ENCODE measurements around the gene PRKCE.

Gene PRKCE

GRCh38 chr2:45946023-45946422 lies 294.5 kb downstream of the PRKCE start:
- Histone ChIP-seq H3K27me3 (ENCODE audit: control insufficient read depth, insufficient read depth, low read length, poor library complexity, severe bottlenecking) (no peaks in the 10 kb centered on the region), H3K27ac (ENCODE audit: insufficient read depth, low read depth, low read length, poor library complexity, severe bottlenecking) (no peak overlapping the region), H3K9me3 (ENCODE audit: control insufficient read depth, low read length) (no peaks in the 10 kb centered on the region), H3K4me1 (ENCODE audit: control insufficient read depth, insufficient read depth, low read length) (peaks cover 5% of the 10 kb centered on the region), H3K36me3 (ENCODE audit: control insufficient read depth, insufficient read depth, low read length) (no peaks in the 10 kb centered on the region), H3K4me3 (ENCODE audit: insufficient read depth, low read depth, low read length) (no peak overlapping the region)
- 90 to 97% methylated on average over 3 of the region's 3 CpGs for WGBS, 2 experiments

GRCh38 chr2:45950606-45951005 lies 299.1 kb downstream of the PRKCE start:
- H3K9me3 ChIP-seq (ENCODE audit: control insufficient read depth, low read length) = no peaks in the 10 kb centered on the region
- no peak overlapping the region for H3K4me3 ChIP-seq (ENCODE audit: insufficient read depth, low read depth, low read length)
- no peaks in the 10 kb centered on the region for H3K4me1 ChIP-seq (ENCODE audit: control insufficient read depth, insufficient read depth, low read length)
- H3K27me3 ChIP-seq (ENCODE audit: control insufficient read depth, insufficient read depth, low read length, poor library complexity, severe bottlenecking) = no peaks in the 10 kb centered on the region
- H3K27ac ChIP-seq (ENCODE audit: insufficient read depth, low read depth, low read length, poor library complexity, severe bottlenecking) = no peak overlapping the region
- H3K36me3 ChIP-seq (ENCODE audit: control insufficient read depth, insufficient read depth, low read length) = no peaks in the 10 kb centered on the region
- 95 to 97% methylated on average over 5 of the region's 5 CpGs for WGBS, 2 experiments

GRCh38 chr2:45951025-45951727 lies 299.7 kb downstream of the PRKCE start:
- no peaks in the 10 kb centered on the region for H3K36me3 ChIP-seq (ENCODE audit: control insufficient read depth, insufficient read depth, low read length)
- H3K9me3 ChIP-seq (ENCODE audit: control insufficient read depth, low read length) = no peaks in the 10 kb centered on the region
- H3K27ac ChIP-seq (ENCODE audit: insufficient read depth, low read depth, low read length, poor library complexity, severe bottlenecking) = no peak overlapping the region
- H3K4me1 ChIP-seq (ENCODE audit: control insufficient read depth, insufficient read depth, low read length) = no peaks in the 10 kb centered on the region
- no peaks in the 10 kb centered on the region for H3K27me3 ChIP-seq (ENCODE audit: control insufficient read depth, insufficient read depth, low read length, poor library complexity, severe bottlenecking)
- no peak overlapping the region for H3K4me3 ChIP-seq (ENCODE audit: insufficient read depth, low read depth, low read length)
- WGBS, 2 experiments = 92 to 97% methylated on average over 7 of the region's 7 CpGs

GRCh38 chr2:45952591-45952990 lies 301.1 kb downstream of the PRKCE start:
- no peak overlapping the region for H3K4me3 ChIP-seq (ENCODE audit: insufficient read depth, low read depth, low read length)
- H3K9me3 ChIP-seq (ENCODE audit: control insufficient read depth, low read length) = no peaks in the 10 kb centered on the region
- no peaks in the 10 kb centered on the region for H3K36me3 ChIP-seq (ENCODE audit: control insufficient read depth, insufficient read depth, low read length)
- 96 to 97% methylated on average over 3 to 4 of the region's 4 CpGs for WGBS, 2 experiments
- no peak overlapping the region for H3K27ac ChIP-seq (ENCODE audit: insufficient read depth, low read depth, low read length, poor library complexity, severe bottlenecking)
- H3K27me3 ChIP-seq (ENCODE audit: control insufficient read depth, insufficient read depth, low read length, poor library complexity, severe bottlenecking) = no peaks in the 10 kb centered on the region
- no peaks in the 10 kb centered on the region for H3K4me1 ChIP-seq (ENCODE audit: control insufficient read depth, insufficient read depth, low read length)

GRCh38 chr2:45953376-45954027 lies 302.0 kb downstream of the PRKCE start:
- Histone ChIP-seq H3K4me1 (ENCODE audit: control insufficient read depth, insufficient read depth, low read length) (no peaks in the 10 kb centered on the region), H3K9me3 (ENCODE audit: control insufficient read depth, low read length) (no peaks in the 10 kb centered on the region), H3K4me3 (ENCODE audit: insufficient read depth, low read depth, low read length) (no peak overlapping the region), H3K27ac (ENCODE audit: insufficient read depth, low read depth, low read length, poor library complexity, severe bottlenecking) (no peak overlapping the region), H3K27me3 (ENCODE audit: control insufficient read depth, insufficient read depth, low read length, poor library complexity, severe bottlenecking) (no peaks in the 10 kb centered on the region), H3K36me3 (ENCODE audit: control insufficient read depth, insufficient read depth, low read length) (no peaks in the 10 kb centered on the region)
- 91 to 92% methylated on average over 11 of the region's 11 CpGs for WGBS, 2 experiments

- H3K4me1 ChIP-seq (ENCODE audit: control insufficient read depth, insufficient read depth, low read length) = no peaks in the 10 kb centered on the region
- H3K27me3 ChIP-seq (ENCODE audit: control insufficient read depth, insufficient read depth, low read length, poor library complexity, severe bottlenecking) = no peaks in the 10 kb centered on the region
- WGBS, 2 experiments = 84 to 100% methylated on average over 1 of the region's 1 CpG
Observed at GRCh38 chr2:45954233-45954850, 302.9 kb downstream of the PRKCE start.

GRCh38 chr2:45957533-45958227 lies 306.2 kb downstream of the PRKCE start:
- Histone ChIP-seq H3K27me3 (ENCODE audit: control insufficient read depth, insufficient read depth, low read length, poor library complexity, severe bottlenecking) (no peaks in the 10 kb centered on the region), H3K9me3 (ENCODE audit: control insufficient read depth, low read length) (no peaks in the 10 kb centered on the region), H3K4me3 (ENCODE audit: insufficient read depth, low read depth, low read length) (no peak overlapping the region), H3K4me1 (ENCODE audit: control insufficient read depth, insufficient read depth, low read length) (no peaks in the 10 kb centered on the region), H3K36me3 (ENCODE audit: control insufficient read depth, insufficient read depth, low read length) (no peaks in the 10 kb centered on the region), H3K27ac (ENCODE audit: insufficient read depth, low read depth, low read length, poor library complexity, severe bottlenecking) (no peak overlapping the region)
- 93 to 95% methylated on average over 3 to 4 of the region's 4 CpGs for WGBS, 2 experiments

More at GRCh38 chr2:45954233-45954850, 302.9 kb downstream of the PRKCE start:
- H3K36me3 ChIP-seq (ENCODE audit: control insufficient read depth, insufficient read depth, low read length) = no peaks in the 10 kb centered on the region
- no peaks in the 10 kb centered on the region for H3K9me3 ChIP-seq (ENCODE audit: control insufficient read depth, low read length)
- H3K27ac ChIP-seq (ENCODE audit: insufficient read depth, low read depth, low read length, poor library complexity, severe bottlenecking) = no peak overlapping the region
- H3K4me3 ChIP-seq (ENCODE audit: insufficient read depth, low read depth, low read length) = no peak overlapping the region

GRCh38 chr2:45960057-45960863 lies 308.8 kb downstream of the PRKCE start:
- H3K9me3 ChIP-seq (ENCODE audit: control insufficient read depth, low read length) = no peaks in the 10 kb centered on the region
- no peak overlapping the region for H3K4me3 ChIP-seq (ENCODE audit: insufficient read depth, low read depth, low read length)
- no peaks in the 10 kb centered on the region for H3K4me1 ChIP-seq (ENCODE audit: control insufficient read depth, insufficient read depth, low read length)
- 70 to 73% methylated on average over 3 of the region's 8 CpGs for WGBS, 2 experiments
- H3K36me3 ChIP-seq (ENCODE audit: control insufficient read depth, insufficient read depth, low read length) = no peaks in the 10 kb centered on the region
- H3K27me3 ChIP-seq (ENCODE audit: control insufficient read depth, insufficient read depth, low read length, poor library complexity, severe bottlenecking) = no peaks in the 10 kb centered on the region
- H3K27ac ChIP-seq (ENCODE audit: insufficient read depth, low read depth, low read length, poor library complexity, severe bottlenecking) = no peak overlapping the region

- Histone ChIP-seq H3K4me3 (ENCODE audit: insufficient read depth, low read depth, low read length) (no peak overlapping the region), H3K27me3 (ENCODE audit: control insufficient read depth, insufficient read depth, low read length, poor library complexity, severe bottlenecking) (no peaks in the 10 kb centered on the region), H3K36me3 (ENCODE audit: control insufficient read depth, insufficient read depth, low read length) (no peaks in the 10 kb centered on the region), H3K9me3 (ENCODE audit: control insufficient read depth, low read length) (no peaks in the 10 kb centered on the region), H3K27ac (ENCODE audit: insufficient read depth, low read depth, low read length, poor library complexity, severe bottlenecking) (no peak overlapping the region), H3K4me1 (ENCODE audit: control insufficient read depth, insufficient read depth, low read length) (no peaks in the 10 kb centered on the region)
- 87 to 94% methylated on average over 7 of the region's 7 CpGs for WGBS, 2 experiments
Observed at GRCh38 chr2:45962177-45962921, 310.9 kb downstream of the PRKCE start.

Measured in ectodermal cell (in vitro differentiated cells).